Endothelial cell of umbilical vein (primary cell): ENCODE measurements around the gene CCDC136. TPM values are rescaled to one million over a fixed set of nuclear protein-coding genes. Genes with fewer than 3 reads are reported as not detected.

Experiments
- BruUV-seq: library from RNA; stranded (reverse); fragments of 400-500 nt; replicated peaks from 2 replicates; lab custom pipeline; 2021; lab: Mats Ljungman, UMichigan
- CTCF ChIA-PET: fragments of 300-600, 350-600 bp; sonication (Branson Sonifier 250); formaldehyde crosslinking; loops from one replicate; lab custom pipeline; 2021; ENCODE audit warnings: antibody characterized with exemption, inconsistent platforms; lab: Charles Lee
- POLR2A ChIA-PET: fragments of 300-600, 350-600 bp; sonication (Branson Sonifier 250); formaldehyde crosslinking; loops from one replicate; lab custom pipeline; 2021; ENCODE audit warnings: antibody characterized with exemption, inconsistent platforms; lab: Charles Lee
- DNase-seq: peaks from one replicate; pipeline ENCODE4 v3.0.0-alpha.2; 2011; ENCODE audit warnings: low read depth, low spot score
- FAIRE-seq: peaks from 2 replicates; lab custom pipeline; 2011; peaks lifted over from hg19 to GRCh38; lab: Jason Lieb, UNC
- H2AFZ ChIP-seq: 2 replicates; pipeline ENCODE4 v1.6.0; 2012; ENCODE audit warnings: low read depth, low read length, control low read depth, inconsistent platforms
- H3K27ac ChIP-seq: 2 replicates; pipeline ENCODE4 v1.5.1; 2011; ENCODE audit warnings: low read depth, mild to moderate bottlenecking, control low read depth, low read length, moderate library complexity; ENCODE audit not compliant: insufficient read depth
- H3K27me3 ChIP-seq, 2 experiments: 2 replicates each; pipeline versions ENCODE4 v1.6.0 to v1.6.1; 2011; ENCODE audit warnings: low read length in 2 of 2, mixed read lengths in 1 of 2; ENCODE audit not compliant: control insufficient read depth in 2 of 2, insufficient read depth in 2 of 2
- H3K36me3 ChIP-seq, 2 experiments: 2 replicates in 1 of 2; 3 replicates in 1 of 2; pipeline ENCODE4 v1.5.1; 2011; ENCODE audit warnings: low read length in 2 of 2, mild to moderate bottlenecking in 1 of 2, moderate library complexity in 1 of 2; ENCODE audit not compliant: control insufficient read depth in 2 of 2, insufficient read depth in 2 of 2; ENCODE audit errors: extremely low read depth in 1 of 2
- H3K4me1 ChIP-seq: 3 replicates; pipeline ENCODE4 v1.5.1; 2011; ENCODE audit warnings: mild to moderate bottlenecking, low read length; ENCODE audit not compliant: control insufficient read depth, insufficient read depth; ENCODE audit errors: extremely low read depth
- H3K4me2 ChIP-seq: 2 replicates; pipeline ENCODE4 v1.6.1; 2011; ENCODE audit warnings: low read length, control low read depth, mixed read lengths; ENCODE audit not compliant: insufficient read depth
- H3K4me3 ChIP-seq, 3 experiments: fragments of 200-600 bp in 1 of 3; sonication (generic), shearing (Covaris generic) in 1 of 3; replicated peaks in 1 of 3; 2 replicates each; pipeline ENCODE4 v1.5.1; 2011 to 2016; ENCODE audit warnings: control low read depth in 3 of 3, low read length in 3 of 3, mild to moderate bottlenecking in 2 of 3, inconsistent platforms in 1 of 3, low read depth in 1 of 3, moderate library complexity in 1 of 3; ENCODE audit not compliant: insufficient read depth in 1 of 3
- H3K79me2 ChIP-seq: 2 replicates; pipeline ENCODE4 v1.6.0; 2012; ENCODE audit warnings: low read length, inconsistent platforms; ENCODE audit not compliant: control insufficient read depth, insufficient read depth
- H3K9ac ChIP-seq: replicated peaks from 2 replicates; pipeline ENCODE3; 2011; ENCODE audit warnings: low read length, control low read depth; ENCODE audit not compliant: insufficient read depth; ENCODE audit errors: extremely low read depth
- H3K9me1 ChIP-seq: replicated peaks from 3 replicates; pipeline ENCODE4 v1.6.0; 2011; ENCODE audit warnings: mild to moderate bottlenecking, low read length; ENCODE audit not compliant: control insufficient read depth, insufficient read depth; ENCODE audit errors: extremely low read depth
- H3K9me3 ChIP-seq: replicated peaks from 2 replicates; pipeline ENCODE4 v1.5.1; 2012; ENCODE audit warnings: low read length, inconsistent platforms; ENCODE audit not compliant: control insufficient read depth, insufficient read depth
- H4K20me1 ChIP-seq: replicated peaks from 2 replicates; pipeline ENCODE3; 2011; ENCODE audit warnings: mild to moderate bottlenecking, low read length; ENCODE audit not compliant: control insufficient read depth, insufficient read depth; ENCODE audit errors: extremely low read depth
- EZH2 ChIP-seq: IDR thresholded peaks from 2 replicates; pipeline ENCODE4 v1.6.1; 2012; ENCODE audit warnings: borderline replicate concordance, low read depth, mild to moderate bottlenecking, moderate library complexity, low read length, inconsistent platforms; ENCODE audit not compliant: severe bottlenecking
- FOS ChIP-seq: IDR thresholded peaks from 2 replicates; pipeline ENCODE4 v1.6.1; 2011; ENCODE audit warnings: mild to moderate bottlenecking, low read length, moderate library complexity, borderline replicate concordance; ENCODE audit not compliant: insufficient read depth
- GATA2 ChIP-seq: IDR thresholded peaks from 2 replicates; pipeline ENCODE4 v1.7.0; 2011; ENCODE audit warnings: low read depth, mild to moderate bottlenecking, moderate library complexity, mixed read lengths, low read length; ENCODE audit not compliant: insufficient read length, insufficient read depth
- JUN ChIP-seq: IDR thresholded peaks from 2 replicates; pipeline ENCODE4 v1.6.1; 2011; ENCODE audit warnings: borderline replicate concordance, low read depth; ENCODE audit not compliant: insufficient read length, insufficient read depth
- MYC ChIP-seq: IDR thresholded peaks from one replicate; pipeline ENCODE4 v1.6.1; 2011; ENCODE audit warnings: mild to moderate bottlenecking, low read depth, low read length
- POLR2A ChIP-seq: IDR thresholded peaks from 2 replicates; pipeline ENCODE4 v1.6.1; 2012; ENCODE audit warnings: low read depth, mild to moderate bottlenecking, control low read depth, low read length
- POLR2AphosphoS5 ChIP-seq: IDR thresholded peaks from 2 replicates; pipeline ENCODE4 v1.6.1; 2012; ENCODE audit warnings: low read depth, mild to moderate bottlenecking, control low read depth, low read length, moderate library complexity; ENCODE audit not compliant: insufficient read depth
- dilution Hi-C: fragments of 300-500 bp; cut with MboI; formaldehyde crosslinking; loops from one replicate; pipeline ENCODE4 v1.15.0; 2019; ENCODE audit warnings: low sequenced_read_pairs; ENCODE audit not compliant: extremely low pct_ligation_motif_present
- intact Hi-C: fragments of 100-400 bp; cut with micrococcal nuclease; formaldehyde crosslinking; loops from one replicate; pipeline ENCODE4 v1.10.0; 2022
- polyA plus RNA-seq, 4 experiments: library from polyadenylated mRNA; depleted of rRNA in 3 of 4; stranded (reverse) in 3 of 4; unstranded in 1 of 4; fragments of >200 nt; gene quantifications; 2 replicates each; pipeline versions ENCODE4 v1.2.1 to v1.2.3, GENCODE V29; 2011 to 2012; ENCODE audit warnings: missing spikeins in 1 of 4
- total RNA-seq: library from RNA; stranded (reverse); gene quantifications from 2 replicates; pipeline ENCODE4 v1.2.3, GENCODE V29; 2021
- TF ChIP-seq, protein P1 (sequence below), 2 donors: IDR thresholded peaks; 1 replicate in 1 of 2; 2 replicates in 1 of 2; pipeline ENCODE4 v1.5.1; 2011; ENCODE audit warnings: low read length in 2 of 2, mild to moderate bottlenecking in 2 of 2, moderate library complexity in 2 of 2, control low read depth in 1 of 2, inconsistent platforms in 1 of 2, low read depth in 1 of 2; ENCODE audit not compliant: insufficient read depth in 1 of 2; ENCODE audit errors: extremely low read depth in 1 of 2
- TF ChIP-seq, protein P2 (sequence below): IDR thresholded peaks from 2 replicates; pipeline ENCODE4 v1.6.1; 2011; ENCODE audit not compliant: insufficient read depth, insufficient read length

Gene CCDC136
- total and polyA plus RNA-seq, 2 donors (not counting 3 experiments of a cell fraction or from before 2014, with no cell fraction given) = 1.8 to 3.3 TPM

DNA sequence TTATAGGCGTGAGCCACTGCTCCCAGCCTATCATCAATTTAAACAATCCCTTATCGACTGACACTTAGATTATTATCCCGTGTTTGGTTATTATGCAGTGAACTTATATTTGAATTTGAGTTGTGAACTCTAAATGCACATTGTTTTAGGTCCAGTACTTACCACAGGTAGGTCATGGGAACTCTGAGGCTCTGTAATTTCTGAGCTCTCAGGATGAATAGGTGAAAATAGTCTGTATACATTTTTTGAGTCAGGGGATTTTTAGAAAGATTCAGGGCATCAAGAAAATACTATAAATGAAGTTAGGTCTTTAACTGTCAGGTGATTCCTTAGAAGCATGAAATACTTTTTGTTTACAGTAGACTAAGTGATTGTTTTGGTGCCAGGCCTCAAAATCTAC is 8.8 kb downstream of the CCDC136 start:
- Histone ChIP-seq H3K4me1 (no peaks in the 10 kb centered on the region), H4K20me1 (no peaks in the 10 kb centered on the region), H3K4me3 (no peak overlapping the region), H3K27ac (no peak overlapping the region), H3K9me1 (no peaks in the 10 kb centered on the region), H3K9ac (no peak overlapping the region), H2AFZ (no peak overlapping the region), H3K27me3 (no peaks in the 10 kb centered on the region), H3K9me3 (no peaks in the 10 kb centered on the region), H3K4me2 (no peak overlapping the region), H3K79me2 (no peaks in the 10 kb centered on the region), H3K36me3 (no peaks in the 10 kb centered on the region)
- intact Hi-C loops (no loop called here), dilution Hi-C loops (no loop called here)
- ChIA-PET CTCF (interaction anchor here (1.3 kb wide), 1 partner anchor 10 kb away, joined by 3 read pairs; no protein-coding TSS in a partner anchor), POLR2A (no interaction called here)
- DNase-seq = no peak
- TF ChIP-seq MYC (no peak), POLR2AphosphoS5 (no peak), GATA2 (no peak), EZH2 (no peak), POLR2A (no peak), FOS (no peak), JUN (no peak)
- TF ChIP-seq, protein P1, sequence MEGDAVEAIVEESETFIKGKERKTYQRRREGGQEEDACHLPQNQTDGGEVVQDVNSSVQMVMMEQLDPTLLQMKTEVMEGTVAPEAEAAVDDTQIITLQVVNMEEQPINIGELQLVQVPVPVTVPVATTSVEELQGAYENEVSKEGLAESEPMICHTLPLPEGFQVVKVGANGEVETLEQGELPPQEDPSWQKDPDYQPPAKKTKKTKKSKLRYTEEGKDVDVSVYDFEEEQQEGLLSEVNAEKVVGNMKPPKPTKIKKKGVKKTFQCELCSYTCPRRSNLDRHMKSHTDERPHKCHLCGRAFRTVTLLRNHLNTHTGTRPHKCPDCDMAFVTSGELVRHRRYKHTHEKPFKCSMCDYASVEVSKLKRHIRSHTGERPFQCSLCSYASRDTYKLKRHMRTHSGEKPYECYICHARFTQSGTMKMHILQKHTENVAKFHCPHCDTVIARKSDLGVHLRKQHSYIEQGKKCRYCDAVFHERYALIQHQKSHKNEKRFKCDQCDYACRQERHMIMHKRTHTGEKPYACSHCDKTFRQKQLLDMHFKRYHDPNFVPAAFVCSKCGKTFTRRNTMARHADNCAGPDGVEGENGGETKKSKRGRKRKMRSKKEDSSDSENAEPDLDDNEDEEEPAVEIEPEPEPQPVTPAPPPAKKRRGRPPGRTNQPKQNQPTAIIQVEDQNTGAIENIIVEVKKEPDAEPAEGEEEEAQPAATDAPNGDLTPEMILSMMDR (IDR thresholded peaks at IDR 0.05; ENCODE audit: extremely low read depth in 1 of 2, insufficient read depth in 1 of 2, low read depth in 1 of 2, low read length in 2 of 2) = no peak
- TF ChIP-seq, protein P2, sequence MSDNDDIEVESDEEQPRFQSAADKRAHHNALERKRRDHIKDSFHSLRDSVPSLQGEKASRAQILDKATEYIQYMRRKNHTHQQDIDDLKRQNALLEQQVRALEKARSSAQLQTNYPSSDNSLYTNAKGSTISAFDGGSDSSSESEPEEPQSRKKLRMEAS = no peak
- BruUV-seq = no TSS peak
- no peak for FAIRE-seq
